H9 (cell line): ENCODE data around the gene RBKS. TPM values are rescaled to one million over a fixed set of nuclear protein-coding genes. Genes with fewer than 3 reads are reported as not detected.

Experiments
- DNase-seq: peaks from one replicate; pipeline ENCODE4 v3.0.0-alpha.2; 2017
- H2AFZ ChIP-seq: one replicate; pipeline ENCODE4 v1.6.1; 2013; ENCODE audit warnings: mild to moderate bottlenecking, low read length, control low read depth, moderate library complexity
- H2AK5ac ChIP-seq: 2 replicates; pipeline ENCODE4 v1.6.1; 2013; ENCODE audit warnings: low read length, control low read depth, mixed read lengths; ENCODE audit not compliant: insufficient read length
- H2BK120ac ChIP-seq: one replicate; pipeline ENCODE4 v1.6.1; 2013; ENCODE audit warnings: low read depth, mild to moderate bottlenecking, low read length, control low read depth, inconsistent platforms; ENCODE audit not compliant: poor library complexity, severe bottlenecking
- H2BK12ac ChIP-seq: 2 replicates; pipeline ENCODE4 v1.6.1; 2013; ENCODE audit warnings: low read length, control low read depth, mixed read lengths, low read depth; ENCODE audit not compliant: insufficient read length
- H2BK15ac ChIP-seq: 2 replicates; pipeline ENCODE4 v1.6.1; 2013; ENCODE audit warnings: low read depth, low read length, control low read depth
- H2BK20ac ChIP-seq: one replicate; pipeline ENCODE4 v1.6.1; 2013; ENCODE audit warnings: low read depth, mild to moderate bottlenecking, low read length, control low read depth, inconsistent platforms; ENCODE audit not compliant: poor library complexity, severe bottlenecking
- H2BK5ac ChIP-seq: 2 replicates; pipeline ENCODE4 v1.6.1; 2013; ENCODE audit warnings: low read length, control low read depth, mixed read lengths; ENCODE audit not compliant: insufficient read length
- H3K14ac ChIP-seq: 2 replicates; pipeline ENCODE4 v1.6.1; 2013; ENCODE audit warnings: low read length, control low read depth; ENCODE audit not compliant: insufficient read depth
- H3K18ac ChIP-seq: 2 replicates; pipeline ENCODE4 v1.6.1; 2013; ENCODE audit warnings: low read depth, mild to moderate bottlenecking, mixed read lengths, low read length, control low read depth; ENCODE audit not compliant: insufficient read length
- H3K23ac ChIP-seq: 2 replicates; pipeline ENCODE4 v1.6.1; 2013; ENCODE audit warnings: low read length, control low read depth, mixed read lengths, low read depth; ENCODE audit not compliant: insufficient read length
- H3K23me2 ChIP-seq: 2 replicates; pipeline ENCODE4 v1.6.1; 2013; ENCODE audit warnings: low read depth, mild to moderate bottlenecking, mixed read lengths, low read length, control low read depth; ENCODE audit not compliant: insufficient read length, poor library complexity, severe bottlenecking
- H3K27ac ChIP-seq: 2 replicates; pipeline ENCODE4 v1.5.1; 2013; ENCODE audit warnings: low read length, control low read depth, mixed read lengths, low read depth; ENCODE audit not compliant: insufficient read length
- H3K27me3 ChIP-seq: 2 replicates; pipeline ENCODE4 v1.6.1; 2013; ENCODE audit warnings: low read length, control low read depth, inconsistent platforms; ENCODE audit not compliant: insufficient read depth
- H3K4ac ChIP-seq: 2 replicates; pipeline ENCODE4 v1.6.1; 2013; ENCODE audit warnings: low read depth, mild to moderate bottlenecking, control low read depth, inconsistent platforms, low read length, moderate library complexity
- H3K4me1 ChIP-seq: 2 replicates; pipeline ENCODE4 v1.6.1; 2013; ENCODE audit warnings: low read length, control low read depth, inconsistent platforms; ENCODE audit not compliant: insufficient read depth
- H3K4me2 ChIP-seq: 2 replicates; pipeline ENCODE4 v1.6.1; 2013; ENCODE audit warnings: low read length, control low read depth, mixed read lengths; ENCODE audit not compliant: insufficient read length, insufficient read depth
- H3K56ac ChIP-seq: 2 replicates; pipeline ENCODE4 v1.6.1; 2013; ENCODE audit warnings: low read depth, mild to moderate bottlenecking, mixed read lengths, low read length, control low read depth; ENCODE audit not compliant: insufficient read length
- H3K79me1 ChIP-seq: 2 replicates; pipeline ENCODE4 v1.6.1; 2013; ENCODE audit warnings: low read depth, mild to moderate bottlenecking, moderate library complexity, low read length, control low read depth, inconsistent platforms; ENCODE audit not compliant: insufficient read depth, poor library complexity, severe bottlenecking
- H3K79me2 ChIP-seq: 2 replicates; pipeline ENCODE4 v1.6.1; 2013; ENCODE audit warnings: low read length, control low read depth, inconsistent platforms; ENCODE audit not compliant: insufficient read depth
- H3K9ac ChIP-seq: 2 replicates; pipeline ENCODE4 v1.6.1; 2013; ENCODE audit warnings: low read length, control low read depth, mixed read lengths; ENCODE audit not compliant: insufficient read length; ENCODE audit errors: extremely low read depth
- H3K9me3 ChIP-seq: one replicate; pipeline ENCODE4 v1.6.1; 2013; ENCODE audit warnings: low read depth, low read length, inconsistent platforms; ENCODE audit not compliant: control insufficient read depth
- H3T11ph ChIP-seq: one replicate; pipeline ENCODE4 v1.6.1; 2013; ENCODE audit warnings: mild to moderate bottlenecking, low read length, control low read depth, inconsistent platforms
- H4K20me1 ChIP-seq: one replicate; pipeline ENCODE4 v1.6.1; 2013; ENCODE audit not compliant: control insufficient read depth, insufficient read length, insufficient read depth
- H4K5ac ChIP-seq: 2 replicates; pipeline ENCODE4 v1.6.1; 2013; ENCODE audit warnings: low read depth, mild to moderate bottlenecking, mixed read lengths, low read length, control low read depth; ENCODE audit not compliant: insufficient read length
- H4K8ac ChIP-seq: replicated peaks from 2 replicates; pipeline ENCODE4 v1.6.1; 2013; ENCODE audit warnings: low read length, control low read depth, mixed read lengths, low read depth; ENCODE audit not compliant: insufficient read length
- H4K91ac ChIP-seq: 2 replicates; pipeline ENCODE4 v1.6.1; 2013; ENCODE audit warnings: low read depth, mild to moderate bottlenecking, moderate library complexity, mixed read lengths, low read length, control low read depth; ENCODE audit not compliant: insufficient read length
- H3K27ac Mint-ChIP-seq, 3 experiments: 2 replicates in 2 of 3; 3 replicates in 1 of 3; pipeline ENCODE4 v1.8.0; 2020 to 2021; ENCODE audit warnings: mixed read lengths in 3 of 3, mild to moderate bottlenecking in 1 of 3, moderate library complexity in 1 of 3
- H3K27me3 Mint-ChIP-seq: 2 replicates; pipeline ENCODE4 v1.8.0; 2021; ENCODE audit warnings: low read depth, mild to moderate bottlenecking, moderate library complexity, mixed read lengths
- H3K36me3 Mint-ChIP-seq, 3 experiments: 2 replicates in 2 of 3; 3 replicates in 1 of 3; pipeline ENCODE4 v1.8.0; 2020 to 2021; ENCODE audit warnings: low read depth in 3 of 3, mixed read lengths in 3 of 3; ENCODE audit not compliant: insufficient read depth in 1 of 3
- H3K4me1 Mint-ChIP-seq, 2 experiments: 2 replicates each; pipeline ENCODE4 v1.8.0; 2020; ENCODE audit warnings: mixed read lengths in 2 of 2
- H3K4me3 Mint-ChIP-seq, 2 experiments: 2 replicates in 1 of 2; 3 replicates in 1 of 2; pipeline ENCODE4 v1.8.0; 2020 to 2021; ENCODE audit warnings: mild to moderate bottlenecking in 2 of 2, mixed read lengths in 2 of 2, moderate library complexity in 1 of 2
- H3K9me3 Mint-ChIP-seq, 2 experiments: 2 replicates in 1 of 2; 3 replicates in 1 of 2; pipeline ENCODE4 v1.8.0; 2020; ENCODE audit warnings: mild to moderate bottlenecking in 2 of 2, mixed read lengths in 2 of 2, moderate library complexity in 1 of 2
- WGBS: extraction: QIAGEN DNeasy Blood & Tissue Kit; methylation state at CpG from one replicate; pipeline ENCODE4 v1.1.7; 2013; ENCODE audit warnings: missing lambda C conversion rate, low lambda C conversion rate, mixed read lengths; ENCODE audit not compliant: insufficient read length; ENCODE audit errors: extremely low coverage; 5-methylcytosine and 5-hydroxymethylcytosine counted together
- total RNA-seq: library from RNA; stranded (reverse); gene quantifications from 2 replicates; pipeline ENCODE4 v1.2.1, GENCODE V29; 2021
- TF ChIP-seq, protein P1 (sequence below): fragments of 200-600 bp; sonication (generic); conservative IDR thresholded peaks from 3 replicates; pipeline ENCODE4 v1.8.0; 2021; ENCODE audit warnings: antibody characterized with exemption, mild to moderate bottlenecking

RBKS gene
- total RNA-seq, 1 experiment from 2014 or later = 2.3 TPM

DNA sequence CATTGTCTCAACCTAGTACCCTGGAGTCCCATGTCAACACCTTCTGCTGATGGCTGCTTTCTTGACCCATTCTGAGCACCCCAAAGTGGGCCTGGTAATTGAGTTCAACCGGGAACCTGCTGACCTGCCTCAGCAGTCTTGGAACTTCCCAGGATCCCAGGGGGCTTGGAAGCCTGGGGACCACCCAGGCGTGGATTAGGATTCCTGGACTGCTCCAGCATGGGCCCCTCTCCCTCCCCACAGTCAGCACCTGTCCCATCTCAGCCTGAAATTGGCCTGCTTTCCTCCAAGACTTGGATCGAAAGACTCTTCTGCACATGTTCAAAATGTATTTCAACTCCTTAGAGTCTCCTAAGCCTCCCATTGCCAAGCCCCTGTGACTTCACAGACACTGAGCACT lies 134.1 kb downstream of the RBKS start:
- Histone ChIP-seq H3K23me2 (peaks cover 9% of the 10 kb centered on the region), H4K91ac (no peak overlapping the region), H3K4ac (no peak overlapping the region), H3K27me3 (no peaks in the 10 kb centered on the region), H4K20me1 (no peaks in the 10 kb centered on the region), H2AFZ (no peak overlapping the region), H3K14ac (no peak overlapping the region), H3K27ac (no peak overlapping the region), H2BK5ac (no peak overlapping the region), H3K79me2 (no peaks in the 10 kb centered on the region), H3K79me1 (no peaks in the 10 kb centered on the region), H2AK5ac (no peak overlapping the region), H3K9ac (no peak overlapping the region), H4K8ac (no peak overlapping the region), H2BK15ac (no peak overlapping the region), H3K56ac (no peak overlapping the region), H2BK120ac (no peak overlapping the region), H2BK12ac (no peak overlapping the region), H3K4me2 (no peak overlapping the region), H4K5ac (no peak overlapping the region), H3K23ac (no peak overlapping the region), H3K9me3 (no peaks in the 10 kb centered on the region), H2BK20ac (no peak overlapping the region), H3T11ph (no peak overlapping the region), H3K4me1 (no peaks in the 10 kb centered on the region), H3K18ac (no peak overlapping the region)
- Mint-ChIP-seq H3K36me3 (no peaks in the 10 kb centered on the region; a peak in 2 of 7 replicates), H3K9me3 (no peaks in the 10 kb centered on the region; a peak in 1 of 5 replicates), H3K27me3 (no peaks in the 10 kb centered on the region; the same call in 1 of the 2 replicates), H3K27ac (0 out of 7 replicates have a peak overlapping the region, but pooled peaks of 1 of the 3 experiments have one; percentile 40), H3K4me1 (peaks cover 27 to 31% of the 10 kb centered on the region in 2 experiments), H3K4me3 (no peak overlapping the region)
- no peak for DNase-seq
- TF ChIP-seq, protein P1, sequence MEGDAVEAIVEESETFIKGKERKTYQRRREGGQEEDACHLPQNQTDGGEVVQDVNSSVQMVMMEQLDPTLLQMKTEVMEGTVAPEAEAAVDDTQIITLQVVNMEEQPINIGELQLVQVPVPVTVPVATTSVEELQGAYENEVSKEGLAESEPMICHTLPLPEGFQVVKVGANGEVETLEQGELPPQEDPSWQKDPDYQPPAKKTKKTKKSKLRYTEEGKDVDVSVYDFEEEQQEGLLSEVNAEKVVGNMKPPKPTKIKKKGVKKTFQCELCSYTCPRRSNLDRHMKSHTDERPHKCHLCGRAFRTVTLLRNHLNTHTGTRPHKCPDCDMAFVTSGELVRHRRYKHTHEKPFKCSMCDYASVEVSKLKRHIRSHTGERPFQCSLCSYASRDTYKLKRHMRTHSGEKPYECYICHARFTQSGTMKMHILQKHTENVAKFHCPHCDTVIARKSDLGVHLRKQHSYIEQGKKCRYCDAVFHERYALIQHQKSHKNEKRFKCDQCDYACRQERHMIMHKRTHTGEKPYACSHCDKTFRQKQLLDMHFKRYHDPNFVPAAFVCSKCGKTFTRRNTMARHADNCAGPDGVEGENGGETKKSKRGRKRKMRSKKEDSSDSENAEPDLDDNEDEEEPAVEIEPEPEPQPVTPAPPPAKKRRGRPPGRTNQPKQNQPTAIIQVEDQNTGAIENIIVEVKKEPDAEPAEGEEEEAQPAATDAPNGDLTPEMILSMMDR = no peak
- no CpG with 5 or more reads among the region's 3 CpGs for WGBS
